ENCODE measurements around the gene TSNAX. TPM values are rescaled to one million over a fixed set of nuclear protein-coding genes. Genes with fewer than 3 reads are reported as not detected.

The TSNAX gene
- polyA plus RNA-seq, 1 donor (not counting 4 experiments of a cell fraction or from before 2014, with no cell fraction given) = 32.6 TPM

GRCh38 chr1:231611851-231612250 lies 83.4 kb downstream of the TSNAX start:
- Histone ChIP-seq H3K4me2 (ENCODE audit: control insufficient read depth, extremely low read depth, insufficient read depth, low read depth, low read length) (no peak overlapping the region), H3K4me1 (ENCODE audit: control insufficient read depth, extremely low read depth, insufficient read depth, low read length) (no peaks in the 10 kb centered on the region), H3K36me3 (ENCODE audit: control insufficient read depth in 2 of 2, extremely low read depth in 1 of 2, insufficient read depth in 2 of 2, low read length in 2 of 2) (no peaks in the 10 kb centered on the region), H2AFZ (ENCODE audit: control insufficient read depth, low read length) (no peak overlapping the region), H4K20me1 (ENCODE audit: control insufficient read depth, extremely low read depth, insufficient read depth, low read length) (no peaks in the 10 kb centered on the region), H3K79me2 (ENCODE audit: control insufficient read depth, insufficient read depth, low read length) (no peaks in the 10 kb centered on the region), H3K9me3 (ENCODE audit: control insufficient read depth, low read depth, low read length) (no peaks in the 10 kb centered on the region), H3K27me3 (ENCODE audit: control insufficient read depth, extremely low read depth, insufficient read depth, low read length) (no peaks in the 10 kb centered on the region), H3K4me3 (ENCODE audit: control insufficient read depth in 2 of 3, extremely low read depth in 1 of 3, insufficient read depth in 2 of 3, low read depth in 1 of 3, low read length in 3 of 3) (no peak overlapping the region), H3K9ac (ENCODE audit: control insufficient read depth, extremely low read depth, insufficient read depth, low read length) (no peak overlapping the region), H3K9me1 (ENCODE audit: control insufficient read depth, extremely low read depth, insufficient read depth, low read length) (no peaks in the 10 kb centered on the region), H3K27ac (ENCODE audit: control insufficient read depth, insufficient read depth, low read length) (no peak overlapping the region)
- FAIRE-seq (no peak), DNase-seq (ENCODE audit: low read depth, low spot score) (no peak)
- no peak for TF ChIP-seq EZH2 (IDR thresholded peaks at IDR 0.05; ENCODE audit: low read length)
- TF ChIP-seq CTCF (optimal IDR thresholded peaks at IDR 0.05 in 1 of 3, IDR thresholded peaks at IDR 0.05 in 1 of 3, conservative IDR thresholded peaks at IDR 0.05 in 1 of 3; ENCODE audit: extremely low read depth in 1 of 3, insufficient read depth in 2 of 3, low read length in 3 of 3) = no peak
- dilution Hi-C loops (cut with MboI; ENCODE audit: extremely low pct_ligation_motif_present, low sequenced_read_pairs) = no loop called here

- no peaks in the 10 kb centered on the region for H3K27me3 ChIP-seq (ENCODE audit: control insufficient read depth, extremely low read depth, insufficient read depth, low read length)
- no peak overlapping the region for H3K4me2 ChIP-seq (ENCODE audit: control insufficient read depth, extremely low read depth, insufficient read depth, low read depth, low read length)
- no peaks in the 10 kb centered on the region for H3K4me1 ChIP-seq (ENCODE audit: control insufficient read depth, extremely low read depth, insufficient read depth, low read length)
- no peaks in the 10 kb centered on the region for H3K9me1 ChIP-seq (ENCODE audit: control insufficient read depth, extremely low read depth, insufficient read depth, low read length)
- H3K36me3 ChIP-seq (ENCODE audit: control insufficient read depth in 2 of 2, extremely low read depth in 1 of 2, insufficient read depth in 2 of 2, low read length in 2 of 2) = no peaks in the 10 kb centered on the region
- H3K9me3 ChIP-seq (ENCODE audit: control insufficient read depth, low read depth, low read length) = no peaks in the 10 kb centered on the region
- FAIRE-seq (no peak), DNase-seq (ENCODE audit: low read depth, low spot score) (no peak)
- no peak overlapping the region for H2AFZ ChIP-seq (ENCODE audit: control insufficient read depth, low read length)
- TF ChIP-seq EZH2 (IDR thresholded peaks at IDR 0.05; ENCODE audit: low read length) (no peak), CTCF (optimal IDR thresholded peaks at IDR 0.05 in 1 of 3, IDR thresholded peaks at IDR 0.05 in 1 of 3, conservative IDR thresholded peaks at IDR 0.05 in 1 of 3; ENCODE audit: extremely low read depth in 1 of 3, insufficient read depth in 2 of 3, low read length in 3 of 3) (no peak)
- no peak overlapping the region for H3K4me3 ChIP-seq (ENCODE audit: control insufficient read depth in 2 of 3, extremely low read depth in 1 of 3, insufficient read depth in 2 of 3, low read depth in 1 of 3, low read length in 3 of 3)
- H3K27ac ChIP-seq (ENCODE audit: control insufficient read depth, insufficient read depth, low read length) = no peak overlapping the region
- no peaks in the 10 kb centered on the region for H4K20me1 ChIP-seq (ENCODE audit: control insufficient read depth, extremely low read depth, insufficient read depth, low read length)
- dilution Hi-C loops (cut with MboI; ENCODE audit: extremely low pct_ligation_motif_present, low sequenced_read_pairs) = no loop called here
- H3K79me2 ChIP-seq (ENCODE audit: control insufficient read depth, insufficient read depth, low read length) = no peaks in the 10 kb centered on the region
- H3K9ac ChIP-seq (ENCODE audit: control insufficient read depth, extremely low read depth, insufficient read depth, low read length) = no peak overlapping the region
These were observed 84.1 kb downstream of the TSNAX start for GRCh38 chr1:231612393-231613089.
